ENCODE results near the gene TMEM132D.

GRCh38 chr12:129163461-129163860 is 740.4 kb downstream of the TMEM132D start:
- TF ChIP-seq POLR2A (IDR thresholded peaks at IDR 0.05; ENCODE audit: low read depth, low read length) (no peak), TAF1 (IDR thresholded peaks at IDR 0.05; ENCODE audit: borderline replicate concordance, low read depth, low read length) (no peak)

All from GM12892 (cell line).